Activated CD4-positive, CD25-positive, alpha-beta regulatory T cell (primary cell): ENCODE data around the gene TMEM121.
"Not testable (repeated sequence)": the region's sequence is repeated elsewhere in the genome, so short reads cannot be mapped to it uniquely, and the experiment has no call there.

ENCODE experiments used
- DNase-seq, 4 experiments: peaks; one replicate each; lab custom pipeline; 2025; lab: John Stamatoyannopoulos, UW

The TMEM121 gene

GRCh38 chr14:105547072-105547471 is 20.7 kb downstream of the TMEM121 start:
- not testable (repeated sequence) for DNase-seq

GRCh38 chr14:105547741-105548169 is 21.4 kb downstream of the TMEM121 start:
- no peak for DNase-seq

DNA sequence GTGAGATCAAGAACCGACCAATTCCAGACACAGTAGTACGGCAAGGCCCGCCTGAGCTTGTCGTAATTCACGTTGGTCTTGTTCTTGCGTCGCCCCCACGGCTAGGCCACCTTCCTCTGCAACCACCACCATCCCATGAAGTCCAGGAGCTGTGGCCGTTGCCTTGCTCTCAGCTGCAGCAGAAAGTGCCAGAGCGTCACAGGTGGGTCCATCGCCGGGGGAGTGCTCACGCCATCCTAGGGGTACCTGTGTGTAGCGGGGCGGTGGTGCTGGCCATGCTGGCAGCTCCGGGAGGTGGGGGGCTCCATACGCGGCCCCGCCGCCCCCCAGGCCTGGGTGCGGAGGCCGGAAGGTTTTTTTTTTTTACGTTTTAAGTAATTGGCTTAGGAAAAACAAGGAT is 23.1 kb downstream of the TMEM121 start:
- no peak for DNase-seq

- DNase-seq = no peak
These were observed 27.6 kb downstream of the TMEM121 start for GRCh38 chr14:105554022-105554421.

DNA sequence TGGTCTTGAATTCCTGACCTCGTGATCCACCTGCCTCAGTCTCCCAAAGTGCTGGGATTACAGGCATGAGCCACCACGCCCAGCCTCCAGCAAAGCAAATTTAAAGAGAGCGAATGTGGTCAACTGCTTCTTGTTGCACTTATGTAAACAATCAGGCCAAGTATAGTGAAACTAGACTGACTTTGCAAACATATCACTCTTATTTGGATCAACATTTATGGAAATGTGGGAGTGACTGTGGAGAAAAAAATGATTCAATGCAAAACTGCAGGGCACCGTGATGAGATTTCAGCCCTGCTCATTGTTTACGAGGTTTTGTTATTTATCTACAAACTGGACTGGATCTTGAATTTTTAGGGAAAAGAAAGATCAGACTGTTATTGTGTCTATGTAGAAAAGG is 28.1 kb downstream of the TMEM121 start:
- DNase-seq = no peak

DNA sequence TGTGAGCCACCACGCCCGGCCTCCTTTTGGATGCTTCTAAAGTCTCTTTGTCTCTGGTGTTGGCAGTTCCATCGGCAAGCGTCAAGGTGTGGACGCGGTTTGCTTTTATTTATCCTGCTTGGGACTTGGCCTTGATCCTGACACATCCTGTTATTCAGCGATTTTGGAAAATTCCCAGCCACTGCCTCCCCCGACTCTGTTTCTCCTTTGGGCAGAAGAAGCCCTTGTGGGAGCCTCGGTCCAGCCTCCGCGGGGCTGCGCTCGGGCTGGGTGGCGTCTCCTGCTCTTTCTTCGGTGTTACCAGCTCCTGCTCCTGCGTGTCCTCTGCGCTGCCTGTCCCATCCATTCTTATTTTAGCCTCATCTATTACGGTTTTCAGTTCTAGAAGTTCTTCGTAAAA is 31.3 kb downstream of the TMEM121 start:
- not testable (repeated sequence) for DNase-seq

DNA sequence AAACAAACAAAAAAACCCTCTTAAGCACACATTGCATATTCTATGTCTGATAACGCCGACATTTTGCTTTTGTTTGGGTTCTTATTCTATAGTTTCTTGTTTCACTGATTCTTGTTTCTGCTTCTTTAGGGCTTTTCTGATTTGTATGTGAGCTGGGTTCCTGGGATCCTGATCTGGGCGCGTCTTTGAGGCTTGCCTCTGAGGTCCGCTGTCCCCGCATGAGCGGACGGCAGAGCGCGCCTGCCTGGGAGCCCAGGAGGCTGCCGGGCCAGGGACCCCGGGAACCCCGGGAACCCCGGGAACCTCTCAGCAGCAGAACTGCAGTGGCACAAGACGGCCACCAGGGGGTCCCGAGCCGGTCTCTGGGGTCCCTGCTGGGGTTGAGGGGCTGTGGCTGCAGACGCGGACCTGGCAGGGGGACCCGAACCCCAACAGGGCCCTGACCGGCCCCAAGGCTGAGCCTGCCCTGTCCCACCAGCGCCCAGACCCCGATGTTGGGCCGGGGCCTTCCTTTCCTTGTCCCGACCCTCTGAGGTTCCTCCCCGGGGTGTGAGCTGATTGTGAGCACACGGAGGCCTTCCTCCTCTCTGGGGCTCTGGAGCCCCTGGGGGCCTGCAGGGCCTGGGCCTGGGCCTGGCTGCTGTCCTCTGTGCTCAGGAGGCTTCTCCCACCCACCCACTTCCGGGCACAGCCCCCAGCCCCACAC is 32.2 kb downstream of the TMEM121 start:
- DNase-seq = not testable (repeated sequence)

DNA sequence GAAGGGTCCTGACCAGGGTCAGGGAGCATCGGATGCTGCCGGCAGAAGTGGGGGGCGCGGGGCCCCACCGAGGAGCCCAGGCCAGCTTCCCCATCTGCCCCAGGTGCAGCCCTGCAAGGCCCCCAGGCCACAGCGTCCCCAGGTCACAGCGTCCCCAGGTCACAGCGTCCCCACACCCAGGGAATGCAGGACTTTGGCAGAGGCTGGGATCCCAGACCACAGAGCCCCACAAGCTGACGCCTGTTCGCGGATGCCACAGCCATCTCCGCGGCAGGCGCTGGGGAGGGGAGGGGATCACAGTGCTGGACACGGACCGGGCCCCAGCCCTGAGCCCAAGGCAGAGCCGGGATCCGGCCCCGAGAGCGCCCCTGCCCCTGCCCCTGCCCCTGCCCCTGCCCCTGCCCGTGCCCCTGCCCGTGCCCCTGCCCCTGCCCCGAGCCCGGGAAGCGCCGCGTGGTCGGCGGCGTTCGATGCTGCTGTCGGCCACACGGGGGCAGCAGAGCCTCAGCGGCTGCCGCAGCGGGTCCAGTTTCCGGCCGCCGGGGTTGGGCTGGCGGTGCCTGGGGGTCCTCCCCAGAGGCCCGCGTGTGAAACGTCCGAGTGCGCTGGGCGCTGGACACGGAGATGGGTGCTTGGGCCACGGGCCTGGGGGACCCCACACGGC is 33.1 kb downstream of the TMEM121 start:
- DNase-seq = not testable (repeated sequence)

GRCh38 chr14:105560048-105560669 is 33.8 kb downstream of the TMEM121 start:
- DNase-seq = not testable (repeated sequence)

GRCh38 chr14:105561345-105561744 is 35.0 kb downstream of the TMEM121 start:
- DNase-seq = not testable (repeated sequence)

GRCh38 chr14:105562713-105563346 is 36.4 kb downstream of the TMEM121 start:
- no peak for DNase-seq

DNA sequence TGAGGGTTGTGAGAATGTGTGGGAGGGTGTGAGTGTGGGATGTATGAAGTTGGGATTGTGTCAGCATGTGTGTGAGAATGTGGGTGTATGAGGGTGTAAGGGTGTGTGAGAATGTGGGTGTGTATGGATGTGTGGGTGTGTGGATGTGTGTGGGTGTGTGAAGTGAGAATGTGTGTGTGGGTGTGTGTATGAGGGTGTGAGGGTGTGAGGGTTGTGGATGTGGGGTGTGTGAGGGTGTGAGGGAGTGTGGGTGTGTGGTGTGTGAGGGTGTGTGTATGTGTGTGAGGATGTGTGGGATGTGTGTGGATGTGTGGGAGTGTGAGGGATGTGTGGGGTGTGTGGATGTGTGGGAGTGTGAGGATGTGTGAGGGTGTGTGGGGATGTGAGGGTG is 37.0 kb downstream of the TMEM121 start:
- no peak for DNase-seq

DNA sequence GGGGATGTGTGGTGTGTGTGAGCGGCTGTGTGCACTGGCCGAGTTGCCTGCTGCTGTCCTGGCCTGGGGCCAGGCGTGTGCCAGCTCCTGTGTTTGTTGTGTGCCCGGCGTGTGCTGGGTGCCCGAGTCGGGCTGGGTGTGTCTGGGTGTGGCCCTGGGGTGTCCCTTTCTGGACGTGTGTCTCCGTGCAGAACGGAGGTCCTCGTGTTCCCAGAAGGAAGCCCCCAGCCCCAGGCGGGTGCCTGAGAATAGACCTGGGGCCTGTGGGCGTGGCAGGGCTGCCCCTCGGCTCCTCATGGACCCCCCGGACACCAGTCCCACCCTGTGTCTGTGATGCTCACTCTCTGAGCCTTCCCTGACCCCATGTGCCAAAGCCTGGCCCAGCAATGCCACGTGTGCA is 38.2 kb downstream of the TMEM121 start:
- not testable (repeated sequence) for DNase-seq

DNA sequence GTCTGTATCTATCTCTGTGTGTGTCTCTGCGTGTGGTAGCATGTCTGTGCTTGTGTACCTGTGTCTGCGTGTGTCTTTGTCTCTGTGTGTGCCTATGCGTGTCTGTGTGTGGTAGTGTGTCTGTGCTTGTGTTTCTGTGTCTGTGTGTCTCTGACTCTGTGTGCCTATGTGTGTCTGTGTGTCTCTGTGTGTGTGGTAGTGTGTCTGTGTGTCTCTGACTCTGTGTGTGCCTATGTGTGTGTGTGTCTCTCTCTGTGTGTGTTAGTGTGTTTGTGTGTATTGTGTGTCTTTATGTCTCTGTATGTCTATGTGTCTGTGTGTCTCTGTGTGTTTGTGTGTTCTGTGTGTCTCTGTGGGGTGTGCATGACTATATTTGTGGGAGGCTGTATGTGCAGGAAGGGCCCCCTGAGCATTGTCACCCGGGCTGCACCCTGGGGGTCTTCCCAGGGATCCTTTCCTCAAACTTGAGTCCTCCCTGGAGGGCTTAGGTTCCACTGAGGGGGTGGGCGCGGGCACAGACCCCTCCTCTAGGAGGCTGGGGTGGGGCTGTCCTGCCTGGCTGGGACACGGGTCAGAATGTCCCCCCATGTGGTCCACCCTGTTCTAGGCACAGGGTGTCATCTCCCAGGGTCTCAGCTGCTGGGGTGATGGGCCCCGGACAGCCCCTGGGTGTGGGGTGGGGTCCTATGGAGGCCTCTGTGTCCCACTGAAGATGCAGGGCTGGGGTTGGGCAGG is 39.0 kb downstream of the TMEM121 start:
- not testable (repeated sequence) for DNase-seq

DNA sequence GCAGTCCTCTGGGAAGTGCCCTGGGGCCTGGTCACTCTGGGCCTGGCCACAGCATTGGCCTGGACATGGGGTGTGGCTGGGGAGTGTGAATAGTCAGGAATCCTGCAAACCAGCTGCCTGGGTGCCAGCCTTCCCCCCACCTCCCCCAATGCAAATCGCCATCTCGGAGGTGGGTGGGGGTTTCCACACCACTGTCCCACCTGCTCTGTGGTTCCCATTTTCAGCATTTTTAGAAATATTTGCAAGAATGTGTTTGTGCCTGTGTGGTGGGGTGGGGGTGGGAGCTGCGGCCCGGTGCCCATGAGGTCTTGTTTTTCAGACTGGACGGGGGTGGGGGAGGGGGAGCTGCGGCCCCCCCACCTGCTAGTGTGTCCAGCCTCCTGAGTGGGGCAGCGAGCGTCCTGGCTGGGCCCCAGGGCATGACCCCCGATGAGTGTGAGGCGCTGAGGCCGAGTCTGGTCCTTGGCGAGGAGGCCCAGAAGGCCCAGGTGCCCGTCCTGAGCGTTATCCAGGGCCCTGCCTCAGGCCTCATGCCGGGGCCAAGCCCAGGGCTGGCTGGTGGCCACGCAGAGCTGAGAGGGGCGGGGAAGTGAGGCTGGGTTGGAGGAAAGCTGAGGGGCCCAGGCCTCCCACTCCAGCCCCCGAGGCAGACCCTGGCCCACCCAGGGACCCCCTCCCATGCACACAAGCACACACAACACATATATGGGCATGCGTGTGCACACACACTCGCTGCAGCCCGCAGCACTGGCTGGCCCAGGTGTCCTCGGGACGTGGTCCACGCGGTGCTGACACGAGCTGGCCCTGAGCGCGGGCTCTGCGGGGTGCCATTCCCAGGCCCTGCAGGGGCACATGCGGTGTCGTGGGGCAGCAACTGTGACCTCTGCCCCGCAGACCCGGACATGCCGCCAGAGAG is 40.1 kb downstream of the TMEM121 start:
- not testable (repeated sequence) for DNase-seq

DNA sequence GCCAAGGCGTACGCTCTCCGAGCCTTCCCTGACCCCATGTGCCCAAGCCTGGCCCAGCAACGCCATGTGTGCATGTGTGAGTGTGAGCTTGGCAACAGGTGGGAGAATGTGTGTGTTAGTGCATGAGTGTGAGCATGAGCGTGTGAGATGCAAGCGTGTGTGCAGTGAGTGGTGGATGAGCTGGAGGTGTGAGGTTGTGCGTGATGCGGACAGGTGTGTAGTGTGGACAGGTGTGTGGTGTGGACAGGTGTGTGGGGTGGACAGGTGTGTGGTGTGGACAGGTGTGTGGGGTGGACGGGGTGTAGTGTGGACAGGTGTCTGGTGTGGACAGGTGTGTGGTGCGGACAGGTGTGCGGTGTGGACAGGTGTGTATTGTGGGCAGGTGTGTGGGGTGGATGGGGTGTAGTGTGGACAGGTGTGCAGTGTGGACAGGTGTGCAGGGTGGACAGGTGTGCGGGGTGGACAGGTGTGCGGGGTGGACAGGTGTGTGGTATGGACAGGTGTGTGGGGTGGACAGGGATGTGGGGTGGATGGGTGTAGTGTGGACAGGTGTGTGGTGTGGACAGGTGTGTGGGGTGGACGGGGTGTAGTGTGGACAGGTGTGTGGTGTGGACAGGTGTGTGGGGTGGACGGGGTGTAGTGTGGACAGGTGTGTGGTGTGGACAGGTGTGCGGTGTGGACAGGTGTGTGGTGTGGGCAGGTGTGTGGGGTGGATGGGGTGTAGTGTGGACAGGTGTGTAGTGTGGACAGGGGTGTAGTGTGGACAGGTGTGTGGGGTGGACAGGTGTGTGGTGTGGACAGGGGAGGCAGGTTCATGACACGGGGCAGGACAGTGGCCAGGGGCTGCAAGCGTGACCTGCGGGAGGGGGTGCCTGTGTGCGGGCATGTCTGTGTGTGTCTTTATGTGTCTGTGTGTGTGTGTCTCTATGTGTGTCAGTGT is 41.1 kb downstream of the TMEM121 start:
- not testable (repeated sequence) for DNase-seq

DNA sequence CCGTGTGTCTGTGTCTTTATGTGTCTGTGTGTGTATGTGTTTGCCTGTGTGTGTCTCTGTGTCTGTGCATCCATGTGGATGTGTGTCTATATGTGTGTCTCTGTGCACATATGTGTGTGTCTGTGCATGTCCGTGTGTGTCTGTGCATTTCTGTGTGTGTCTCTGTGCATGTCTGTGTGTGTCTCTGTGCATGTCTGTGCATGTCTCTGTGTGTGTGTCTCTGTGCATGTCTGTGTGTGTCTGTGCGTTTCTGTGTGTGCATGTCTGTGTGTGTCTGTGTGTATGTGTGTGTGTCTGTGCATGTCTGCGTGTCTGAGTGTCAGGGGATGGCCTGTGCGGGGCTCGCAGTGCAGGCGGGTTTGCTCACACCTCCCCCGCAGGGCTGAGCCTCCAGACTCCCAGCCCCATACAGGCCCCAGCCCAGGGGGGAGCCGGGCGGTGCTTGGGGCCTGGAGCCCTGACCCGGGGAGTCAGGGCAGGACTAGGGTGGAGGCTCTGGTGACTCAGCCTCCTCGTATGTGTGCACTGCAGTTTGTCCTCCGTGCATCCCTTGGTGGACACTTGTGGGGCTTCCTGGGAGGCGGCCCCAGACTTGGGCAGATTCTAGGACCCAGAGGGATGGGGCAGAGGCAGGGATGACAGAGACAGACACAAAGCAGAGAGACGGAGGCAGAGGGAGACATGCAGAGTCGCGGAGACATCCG is 41.9 kb downstream of the TMEM121 start:
- not testable (repeated sequence) for DNase-seq

- no peak for DNase-seq
These were observed 42.7 kb downstream of the TMEM121 start for GRCh38 chr14:105568859-105569766.
